HepG2 (cell line): ENCODE data around the gene APOM.
A peak's percentile ranks its signal among the peaks of the same experiment; 100 is the strongest.

Source experiments
- ARNTL ChIP-seq: sonication (generic); formaldehyde crosslinking; IDR thresholded peaks from 2 replicates; pipeline ENCODE4 v1.4.0; 2020; ENCODE audit warnings: mild to moderate bottlenecking, missing genetic modification reagents
- CHD2 ChIP-seq: IDR thresholded peaks from 2 replicates; pipeline ENCODE4 v1.6.1; 2011; ENCODE audit warnings: low read depth, low read length, improper control_type of control experiment
- IRF2 ChIP-seq: IDR thresholded peaks from 2 replicates; pipeline ENCODE4 v1.6.1; 2018; ENCODE audit warnings: missing genetic modification reagents, missing compliant biosample characterization
- KDM1A ChIP-seq: IDR thresholded peaks from 2 replicates; pipeline ENCODE4 v1.6.1; 2016; ENCODE audit warnings: missing compliant biosample characterization
- MAZ ChIP-seq, 2 experiments: sonication (generic) in 1 of 2; formaldehyde crosslinking in 1 of 2; IDR thresholded peaks; 2 replicates each; pipeline versions ENCODE4 v1.5.0 to v1.6.1; 2012 to 2020; ENCODE audit warnings: low read depth in 2 of 2, mild to moderate bottlenecking in 2 of 2, borderline replicate concordance in 1 of 2, improper control_type of control experiment in 1 of 2, low read length in 1 of 2, missing genetic modification reagents in 1 of 2, moderate library complexity in 1 of 2
- PHF20 ChIP-seq: sonication (generic); formaldehyde crosslinking; IDR thresholded peaks from 2 replicates; pipeline ENCODE4 v1.5.0; 2020; ENCODE audit warnings: mild to moderate bottlenecking, missing genetic modification reagents
- SP2 ChIP-seq: sonication (generic); formaldehyde crosslinking; IDR thresholded peaks from 2 replicates; pipeline ENCODE4 v1.5.1; 2020; ENCODE audit warnings: mild to moderate bottlenecking, missing genetic modification reagents
- SP5 ChIP-seq: IDR thresholded peaks from 2 replicates; pipeline ENCODE4 v1.6.1; 2016; ENCODE audit warnings: low read depth, borderline replicate concordance
- TMF1 ChIP-seq: sonication (generic); formaldehyde crosslinking; IDR thresholded peaks from 2 replicates; pipeline ENCODE4 v1.8.1; 2022; ENCODE audit warnings: low read depth, missing genetic modification reagents
- TP53 ChIP-seq: sonication (generic); formaldehyde crosslinking; conservative IDR thresholded peaks from 2 replicates; pipeline ENCODE4 v1.4.0; 2020; ENCODE audit warnings: missing genetic modification reagents
- ZNF138 ChIP-seq: sonication (generic); formaldehyde crosslinking; IDR thresholded peaks from 2 replicates; pipeline ENCODE4 v1.5.0; 2020; ENCODE audit warnings: mild to moderate bottlenecking, low read depth, missing genetic modification reagents
- ZNF234 ChIP-seq: sonication (generic); formaldehyde crosslinking; conservative IDR thresholded peaks from 2 replicates; pipeline ENCODE4 v1.5.1; 2020; ENCODE audit warnings: mild to moderate bottlenecking, missing genetic modification reagents
- TF ChIP-seq, protein P1 (sequence below): sonication (generic); formaldehyde crosslinking; IDR thresholded peaks from 2 replicates; pipeline ENCODE4 v1.5.0; 2020; ENCODE audit warnings: mild to moderate bottlenecking, missing genetic modification reagents, moderate library complexity

DNA sequence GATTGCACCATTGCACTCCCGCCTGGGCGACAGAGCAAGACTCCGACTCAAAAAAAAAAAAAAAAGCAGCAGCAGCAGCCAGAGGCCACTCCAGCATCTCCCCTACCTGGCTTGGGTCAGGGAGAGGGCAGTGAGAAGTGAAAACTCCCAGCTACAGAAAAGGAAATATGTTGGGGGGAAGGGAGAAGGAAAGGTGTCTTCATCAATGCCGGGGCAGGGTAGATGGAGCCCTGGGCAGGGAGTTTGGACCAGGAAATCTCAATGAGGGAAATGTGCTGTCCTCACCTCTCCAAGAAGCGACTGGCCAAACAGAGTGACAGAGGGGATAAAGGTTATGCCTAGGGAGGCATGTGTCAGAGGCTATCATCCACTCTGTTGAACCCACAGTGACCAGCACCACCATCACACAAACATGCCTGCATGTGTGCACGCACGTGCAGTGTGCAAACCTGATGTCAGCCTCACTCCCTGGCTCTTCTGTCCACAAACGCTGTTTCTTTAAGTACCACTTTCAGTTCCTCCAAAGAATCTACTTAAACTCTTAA lies 41.5 kb upstream of the APOM start:
- TF ChIP-seq SP2 (CRISPR knock-in tag) (no peak), KDM1A (CRISPR knock-in tag) (no peak), ZNF138 (CRISPR knock-in tag) (no peak), TP53 (CRISPR knock-in tag) (no peak), ZNF234 (CRISPR knock-in tag) (no peak), TMF1 (CRISPR knock-in tag) (no peak), CHD2 (no peak), IRF2 (CRISPR knock-in tag) (no peak; the same call in 1 of the 2 replicates), SP5 (no peak), ARNTL (CRISPR knock-in tag) (0 out of 2 replicates have a peak, but pooled peaks have one; percentile 13), PHF20 (CRISPR knock-in tag) (no peak), MAZ (IDR thresholded peaks at IDR 0.05; ENCODE audit: borderline replicate concordance, low read depth, low read length) (no peak), MAZ (CRISPR knock-in tag; IDR thresholded peaks at IDR 0.05; ENCODE audit: low read depth) (no peak)
- TF ChIP-seq, protein P1, sequence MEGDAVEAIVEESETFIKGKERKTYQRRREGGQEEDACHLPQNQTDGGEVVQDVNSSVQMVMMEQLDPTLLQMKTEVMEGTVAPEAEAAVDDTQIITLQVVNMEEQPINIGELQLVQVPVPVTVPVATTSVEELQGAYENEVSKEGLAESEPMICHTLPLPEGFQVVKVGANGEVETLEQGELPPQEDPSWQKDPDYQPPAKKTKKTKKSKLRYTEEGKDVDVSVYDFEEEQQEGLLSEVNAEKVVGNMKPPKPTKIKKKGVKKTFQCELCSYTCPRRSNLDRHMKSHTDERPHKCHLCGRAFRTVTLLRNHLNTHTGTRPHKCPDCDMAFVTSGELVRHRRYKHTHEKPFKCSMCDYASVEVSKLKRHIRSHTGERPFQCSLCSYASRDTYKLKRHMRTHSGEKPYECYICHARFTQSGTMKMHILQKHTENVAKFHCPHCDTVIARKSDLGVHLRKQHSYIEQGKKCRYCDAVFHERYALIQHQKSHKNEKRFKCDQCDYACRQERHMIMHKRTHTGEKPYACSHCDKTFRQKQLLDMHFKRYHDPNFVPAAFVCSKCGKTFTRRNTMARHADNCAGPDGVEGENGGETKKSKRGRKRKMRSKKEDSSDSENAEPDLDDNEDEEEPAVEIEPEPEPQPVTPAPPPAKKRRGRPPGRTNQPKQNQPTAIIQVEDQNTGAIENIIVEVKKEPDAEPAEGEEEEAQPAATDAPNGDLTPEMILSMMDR (CRISPR knock-in tag), result no peak
